Hematopoietic multipotent progenitor cell treated with erythropoietin and hydrocortisone succinate and interleukin-3 and kit ligand, for 15 days (in vitro differentiated cells): ENCODE data around the gene NPLOC4.

Experiments used
- DNase-seq: peaks from one replicate; pipeline ENCODE4 v3.0.0-alpha.2; 2015; ENCODE audit warnings: low spot score

The NPLOC4 gene

GRCh38 chr17:81566461-81567126 is 70.3 kb downstream of the NPLOC4 start:
- DNase-seq: no peak

- DNase-seq: no peak
These were observed 71.7 kb downstream of the NPLOC4 start for GRCh38 chr17:81565231-81565630.

GRCh38 chr17:81564778-81565177 is 72.1 kb downstream of the NPLOC4 start:
- DNase-seq: no peak

- no peak for DNase-seq
These were observed 72.9 kb downstream of the NPLOC4 start for GRCh38 chr17:81563861-81564586.

GRCh38 chr17:81561494-81561885 is 75.4 kb downstream of the NPLOC4 start:
- peak; percentile 17 for DNase-seq

- no peak for DNase-seq
These were observed 77.7 kb downstream of the NPLOC4 start for GRCh38 chr17:81558941-81559806.

GRCh38 chr17:81558115-81558468 is 78.8 kb downstream of the NPLOC4 start:
- DNase-seq: no peak

GRCh38 chr17:81557276-81558114 is 79.4 kb downstream of the NPLOC4 start:
- DNase-seq: no peak

- DNase-seq: no peak
These were observed 80.0 kb downstream of the NPLOC4 start for GRCh38 chr17:81556863-81557262.

GRCh38 chr17:81556175-81556691 is 80.7 kb downstream of the NPLOC4 start:
- no peak for DNase-seq

- DNase-seq: no peak
These were observed 83.2 kb downstream of the NPLOC4 start for GRCh38 chr17:81553616-81554181.

- peak; percentile 61 for DNase-seq
These were observed 83.8 kb downstream of the NPLOC4 start for GRCh38 chr17:81553018-81553615.

- DNase-seq: peak; percentile 83
These were observed 84.5 kb downstream of the NPLOC4 start, which contains the start of gene FAAP100 for GRCh38 chr17:81552244-81553017. TSS of gene FAAP100 (minus strand) at chr17:81552353. CDS start at chr17:81552330, 23 bp downstream.

- DNase-seq: no peak
These were observed 85.3 kb downstream of the NPLOC4 start for GRCh38 chr17:81551458-81552243.

- DNase-seq: no peak
These were observed 86.0 kb downstream of the NPLOC4 start for GRCh38 chr17:81550830-81551457.

- no peak for DNase-seq
These were observed 86.6 kb downstream of the NPLOC4 start for GRCh38 chr17:81550285-81550684.

- DNase-seq: no peak
These were observed 87.1 kb downstream of the NPLOC4 start for GRCh38 chr17:81549826-81550225.

- DNase-seq: no peak
These were observed 87.8 kb downstream of the NPLOC4 start for GRCh38 chr17:81549031-81549557.
